ENCODE results near the gene NCS1. TPM values are rescaled to one million over a fixed set of nuclear protein-coding genes. Genes with fewer than 3 reads are reported as not detected.
A peak's percentile ranks its signal among the peaks of the same experiment; 100 is the strongest.
"Not testable (repeated sequence)": the region's sequence is repeated elsewhere in the genome, so short reads cannot be mapped to it uniquely, and the experiment has no call there.

The NCS1 gene
- total and polyA plus RNA-seq, 2 experiments from 2014 or later, result 4.7 to 33.0 TPM

DNA sequence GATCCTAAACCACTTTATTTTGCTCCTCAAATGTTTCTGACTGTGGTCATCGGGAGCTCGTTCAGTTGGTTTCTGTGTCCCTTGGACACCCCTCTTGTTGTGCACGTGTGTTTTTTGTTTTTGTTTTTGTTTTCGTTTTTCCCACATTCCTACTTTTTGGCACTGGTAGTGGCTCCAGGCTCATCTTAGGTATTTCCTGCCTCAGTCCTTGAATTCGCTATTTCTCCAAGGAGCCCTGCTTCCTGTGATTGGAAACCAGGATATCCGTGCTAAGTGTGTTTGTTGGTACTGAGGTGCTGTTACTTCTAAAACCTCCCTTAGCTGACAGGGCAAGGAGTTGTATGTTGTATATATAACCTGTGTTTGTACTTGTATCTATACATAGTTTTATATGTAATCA is 99.3 kb downstream of the NCS1 start:
- Histone ChIP-seq H3K36me3 (ENCODE audit: low read depth) (no peaks in the 10 kb centered on the region), H3F3A (ENCODE audit: insufficient read depth) (no peaks in the 10 kb centered on the region), H3K27me3 (replicated peaks; ENCODE audit: insufficient read depth) (peaks cover 29% of the 10 kb centered on the region), H4K20me1 (ENCODE audit: insufficient read depth) (no peaks in the 10 kb centered on the region), H3K4me1 (ENCODE audit: insufficient read depth) (no peaks in the 10 kb centered on the region), H3K9ac (no peak overlapping the region), H3K79me2 (ENCODE audit: insufficient read depth) (no peaks in the 10 kb centered on the region), H3K9me3 (ENCODE audit: low read depth) (no peaks in the 10 kb centered on the region), H3K4me2 (ENCODE audit: unreplicated experiment) (no peak overlapping the region), H3K4me3 (no peak overlapping the region), H3K9me2 (ENCODE audit: insufficient read depth) (no peaks in the 10 kb centered on the region), H3K27ac (no peak overlapping the region), H2AFZ (no peak overlapping the region)
- 69 to 73% methylated on average over 6 of the region's 6 CpGs for WGBS, 2 experiments (ENCODE audit: low coverage in 1 of 2, low lambda C conversion rate in 2 of 2, missing lambda C conversion rate in 2 of 2)
- in situ Hi-C loops (cut with MboI), result no loop called here
- no peak for DNase-seq
- TF ChIP-seq EZH2 (IDR thresholded peaks at IDR 0.05; ENCODE audit: insufficient read depth, poor library complexity, severe bottlenecking) (no peak), EZH2phosphoT487 (IDR thresholded peaks at IDR 0.05; ENCODE audit: insufficient read depth, low read depth) (no peak)

- Histone ChIP-seq H3K79me2 (ENCODE audit: insufficient read depth) (no peaks in the 10 kb centered on the region), H4K20me1 (ENCODE audit: insufficient read depth) (no peaks in the 10 kb centered on the region), H3K27ac (no peak overlapping the region), H3K27me3 (replicated peaks; ENCODE audit: insufficient read depth) (peaks cover 4% of the 10 kb centered on the region; the same call in 1 of the 2 replicates), H2AFZ (no peak overlapping the region), H3K9me3 (ENCODE audit: low read depth) (no peaks in the 10 kb centered on the region), H3K4me3 (no peak overlapping the region), H3K4me1 (ENCODE audit: insufficient read depth) (no peaks in the 10 kb centered on the region), H3K9ac (no peak overlapping the region), H3K36me3 (ENCODE audit: low read depth) (no peaks in the 10 kb centered on the region), H3K4me2 (ENCODE audit: unreplicated experiment) (no peak overlapping the region), H3F3A (ENCODE audit: insufficient read depth) (no peaks in the 10 kb centered on the region), H3K9me2 (ENCODE audit: insufficient read depth) (no peaks in the 10 kb centered on the region)
- in situ Hi-C loops (cut with MboI), result no loop called here
- 58 to 67% methylated on average over 9 of the region's 9 CpGs for WGBS, 2 experiments (ENCODE audit: low coverage in 1 of 2, low lambda C conversion rate in 2 of 2, missing lambda C conversion rate in 2 of 2)
- DNase-seq, result no peak
- TF ChIP-seq EZH2 (IDR thresholded peaks at IDR 0.05; ENCODE audit: insufficient read depth, poor library complexity, severe bottlenecking), result no peak
- TF ChIP-seq EZH2phosphoT487 (IDR thresholded peaks at IDR 0.05; ENCODE audit: insufficient read depth, low read depth), result no peak
Observed at GRCh38 chr9:130275156-130275555, 103.0 kb downstream of the NCS1 start.

DNA sequence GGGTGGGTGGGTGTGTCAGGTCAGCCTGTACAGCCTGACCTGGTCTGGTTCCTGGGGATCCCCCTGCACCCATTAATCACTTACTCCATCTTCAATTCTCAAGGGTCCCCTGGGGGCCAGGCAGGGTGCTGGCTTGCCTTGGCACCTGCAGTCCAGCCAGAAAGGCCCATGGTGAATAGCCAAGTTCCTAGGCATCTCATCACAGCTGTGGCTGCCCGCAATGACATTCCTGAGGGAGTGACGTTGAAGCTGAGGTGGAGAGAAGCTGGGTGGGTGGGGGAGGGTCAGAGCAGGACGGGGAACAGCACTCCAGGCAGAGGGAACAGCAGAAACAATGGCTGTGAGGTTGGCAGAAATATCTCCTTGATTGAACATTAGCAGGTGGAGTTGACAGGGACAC is 103.9 kb downstream of the NCS1 start:
- no peak overlapping the region for H3K27ac ChIP-seq
- H2AFZ ChIP-seq, result no peak overlapping the region
- H3K79me2 ChIP-seq (ENCODE audit: insufficient read depth), result no peaks in the 10 kb centered on the region
- in situ Hi-C loops (cut with MboI), result no loop called here
- no peak for TF ChIP-seq EZH2phosphoT487 (IDR thresholded peaks at IDR 0.05; ENCODE audit: insufficient read depth, low read depth)
- TF ChIP-seq EZH2 (IDR thresholded peaks at IDR 0.05; ENCODE audit: insufficient read depth, poor library complexity, severe bottlenecking), result no peak
- peak; percentile 32 for DNase-seq
- H3F3A ChIP-seq (ENCODE audit: insufficient read depth), result no peaks in the 10 kb centered on the region
- H3K36me3 ChIP-seq (ENCODE audit: low read depth), result no peaks in the 10 kb centered on the region
- 69 to 76% methylated on average over 3 of the region's 3 CpGs for WGBS, 2 experiments (ENCODE audit: low coverage in 1 of 2, low lambda C conversion rate in 2 of 2, missing lambda C conversion rate in 2 of 2)
- no peaks in the 10 kb centered on the region for H4K20me1 ChIP-seq (ENCODE audit: insufficient read depth)
- H3K4me2 ChIP-seq (ENCODE audit: unreplicated experiment), result no peak overlapping the region
- H3K4me1 ChIP-seq (ENCODE audit: insufficient read depth), result no peaks in the 10 kb centered on the region
- no peak overlapping the region for H3K9ac ChIP-seq
- no peaks in the 10 kb centered on the region for H3K9me2 ChIP-seq (ENCODE audit: insufficient read depth)
- H3K9me3 ChIP-seq (ENCODE audit: low read depth), result no peaks in the 10 kb centered on the region
- H3K27me3 ChIP-seq (replicated peaks; ENCODE audit: insufficient read depth), result peaks cover 6% of the 10 kb centered on the region; the same call in 1 of the 2 replicates
- H3K4me3 ChIP-seq, result no peak overlapping the region

- no peaks in the 10 kb centered on the region for H3F3A ChIP-seq (ENCODE audit: insufficient read depth)
- H3K4me3 ChIP-seq, result no peak overlapping the region
- TF ChIP-seq EZH2 (IDR thresholded peaks at IDR 0.05; ENCODE audit: insufficient read depth, poor library complexity, severe bottlenecking), result no peak
- TF ChIP-seq EZH2phosphoT487 (IDR thresholded peaks at IDR 0.05; ENCODE audit: insufficient read depth, low read depth), result no peak
- no peaks in the 10 kb centered on the region for H3K4me1 ChIP-seq (ENCODE audit: insufficient read depth)
- no peaks in the 10 kb centered on the region for H3K36me3 ChIP-seq (ENCODE audit: low read depth)
- H3K79me2 ChIP-seq (ENCODE audit: insufficient read depth), result no peaks in the 10 kb centered on the region
- H3K4me2 ChIP-seq (ENCODE audit: unreplicated experiment), result no peak overlapping the region
- 65 to 67% methylated on average over 11 of the region's 11 CpGs for WGBS, 2 experiments (ENCODE audit: low coverage in 1 of 2, low lambda C conversion rate in 2 of 2, missing lambda C conversion rate in 2 of 2)
- no peaks in the 10 kb centered on the region for H3K9me2 ChIP-seq (ENCODE audit: insufficient read depth)
- H3K9ac ChIP-seq, result no peak overlapping the region
- DNase-seq, result no peak
- no peaks in the 10 kb centered on the region for H4K20me1 ChIP-seq (ENCODE audit: insufficient read depth)
- H3K9me3 ChIP-seq (ENCODE audit: low read depth), result no peaks in the 10 kb centered on the region
- H3K27me3 ChIP-seq (replicated peaks; ENCODE audit: insufficient read depth), result peaks cover 8% of the 10 kb centered on the region
- in situ Hi-C loops (cut with MboI), result no loop called here
- no peak overlapping the region for H2AFZ ChIP-seq
- no peak overlapping the region for H3K27ac ChIP-seq
Observed at GRCh38 chr9:130276955-130277354, 104.8 kb downstream of the NCS1 start.

GRCh38 chr9:130277525-130277924 is 105.3 kb downstream of the NCS1 start:
- H3K4me1 ChIP-seq (ENCODE audit: insufficient read depth); in situ Hi-C loops (cut with MboI): not testable (repeated sequence)

More at GRCh38 chr9:130277525-130277924, 105.3 kb downstream of the NCS1 start:
- not testable (repeated sequence) for DNase-seq; H3K9me2 ChIP-seq (ENCODE audit: insufficient read depth); H3K27ac ChIP-seq; H2AFZ ChIP-seq; H3K9me3 ChIP-seq (ENCODE audit: low read depth); H4K20me1 ChIP-seq (ENCODE audit: insufficient read depth); H3K4me3 ChIP-seq; H3F3A ChIP-seq (ENCODE audit: insufficient read depth); H3K79me2 ChIP-seq (ENCODE audit: insufficient read depth); H3K36me3 ChIP-seq (ENCODE audit: low read depth); H3K9ac ChIP-seq; H3K4me2 ChIP-seq (ENCODE audit: unreplicated experiment)
- H3K27me3 ChIP-seq (replicated peaks; ENCODE audit: insufficient read depth), result peaks cover 13% of the 10 kb centered on the region
- WGBS, 2 experiments (ENCODE audit: low coverage in 1 of 2, low lambda C conversion rate in 2 of 2, missing lambda C conversion rate in 2 of 2), result 85 to 97% methylated on average over 1 of the region's 1 CpG
